NB4 (cell line): ENCODE measurements around the gene ELK1.

Experiments
- DNase-seq: peaks from one replicate; pipeline ENCODE4 v3.0.0; 2010; ENCODE audit warnings: low read depth
- H3K4me3 ChIP-seq: one replicate; pipeline ENCODE4 v1.5.1; 2011; ENCODE audit warnings: mild to moderate bottlenecking, low read depth, low read length, moderate library complexity
- MAX ChIP-seq: IDR thresholded peaks from 2 replicates; pipeline ENCODE4 v1.6.1; 2011; ENCODE audit warnings: low read depth, low read length
- MYC ChIP-seq: IDR thresholded peaks from 2 replicates; pipeline ENCODE4 v1.6.1; 2011; ENCODE audit warnings: low read depth, low read length
- POLR2A ChIP-seq: IDR thresholded peaks from 2 replicates; pipeline ENCODE4 v1.6.1; 2011; ENCODE audit warnings: mild to moderate bottlenecking; ENCODE audit not compliant: insufficient read length; ENCODE audit errors: extremely low read depth
- TF ChIP-seq, protein P1 (sequence below): IDR thresholded peaks from one replicate; pipeline ENCODE4 v1.5.1; 2012; ENCODE audit warnings: low read depth, low read length

Gene ELK1

DNA sequence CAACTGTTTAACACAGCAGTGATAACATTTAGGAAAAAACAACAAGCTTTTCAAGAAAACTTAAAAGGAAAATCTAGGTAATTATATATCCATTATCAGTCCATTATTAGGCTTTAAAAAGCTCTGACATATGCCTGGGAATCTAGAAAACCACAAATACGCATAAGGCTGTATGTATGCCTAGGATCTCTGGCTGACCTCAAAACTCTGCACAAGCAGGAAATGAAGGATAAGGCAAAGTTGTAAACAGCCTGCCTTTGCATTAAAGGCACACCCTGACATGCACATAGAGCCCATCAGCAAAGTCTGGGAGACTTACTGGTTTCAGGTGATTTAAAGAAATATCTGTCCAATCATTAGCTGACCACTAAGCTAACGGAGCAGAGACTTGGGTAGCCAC is 54.1 kb downstream of the ELK1 start:
- DNase-seq = no peak
- no peak for TF ChIP-seq MAX
- TF ChIP-seq MYC = no peak
- TF ChIP-seq, protein P1, sequence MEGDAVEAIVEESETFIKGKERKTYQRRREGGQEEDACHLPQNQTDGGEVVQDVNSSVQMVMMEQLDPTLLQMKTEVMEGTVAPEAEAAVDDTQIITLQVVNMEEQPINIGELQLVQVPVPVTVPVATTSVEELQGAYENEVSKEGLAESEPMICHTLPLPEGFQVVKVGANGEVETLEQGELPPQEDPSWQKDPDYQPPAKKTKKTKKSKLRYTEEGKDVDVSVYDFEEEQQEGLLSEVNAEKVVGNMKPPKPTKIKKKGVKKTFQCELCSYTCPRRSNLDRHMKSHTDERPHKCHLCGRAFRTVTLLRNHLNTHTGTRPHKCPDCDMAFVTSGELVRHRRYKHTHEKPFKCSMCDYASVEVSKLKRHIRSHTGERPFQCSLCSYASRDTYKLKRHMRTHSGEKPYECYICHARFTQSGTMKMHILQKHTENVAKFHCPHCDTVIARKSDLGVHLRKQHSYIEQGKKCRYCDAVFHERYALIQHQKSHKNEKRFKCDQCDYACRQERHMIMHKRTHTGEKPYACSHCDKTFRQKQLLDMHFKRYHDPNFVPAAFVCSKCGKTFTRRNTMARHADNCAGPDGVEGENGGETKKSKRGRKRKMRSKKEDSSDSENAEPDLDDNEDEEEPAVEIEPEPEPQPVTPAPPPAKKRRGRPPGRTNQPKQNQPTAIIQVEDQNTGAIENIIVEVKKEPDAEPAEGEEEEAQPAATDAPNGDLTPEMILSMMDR = no peak
- no peak for TF ChIP-seq POLR2A
- no peak overlapping the region for H3K4me3 ChIP-seq

GRCh38 chrX:47595716-47596251 is 54.6 kb downstream of the ELK1 start:
- TF ChIP-seq POLR2A (no peak), MYC (no peak), MAX (no peak)
- TF ChIP-seq, protein P1 = no peak
- no peak for DNase-seq

DNA sequence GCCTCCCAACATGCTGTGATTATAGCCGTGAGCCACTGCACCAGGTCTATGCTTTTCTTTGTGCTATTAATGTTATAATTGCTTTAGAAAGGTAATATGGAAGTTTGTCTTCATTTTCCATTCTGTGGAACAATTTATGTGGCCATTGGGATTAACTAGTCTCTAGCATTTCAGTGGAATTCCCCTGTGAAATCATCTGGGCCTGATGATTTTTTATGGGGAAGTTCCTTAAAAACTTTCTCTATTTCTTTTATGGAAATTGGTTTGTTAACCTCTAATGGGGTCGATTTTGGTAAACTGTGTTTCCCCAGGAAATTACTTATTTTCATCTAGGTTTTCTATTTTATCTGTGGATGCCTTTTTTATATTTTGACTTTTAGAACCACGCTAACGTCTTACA is 56.8 kb downstream of the ELK1 start:
- H3K4me3 ChIP-seq = no peak overlapping the region
- DNase-seq = no peak
- no peak for TF ChIP-seq MYC
- TF ChIP-seq MAX = no peak
- TF ChIP-seq POLR2A = no peak
- TF ChIP-seq, protein P1 = no peak

More at GRCh38 chrX:47595716-47596251, 54.6 kb downstream of the ELK1 start:
- H3K4me3 ChIP-seq = no peak overlapping the region

GRCh38 chrX:47590984-47591383 is 59.4 kb downstream of the ELK1 start:
- DNase-seq = no peak
- TF ChIP-seq MAX (no peak), MYC (no peak), POLR2A (no peak)
- TF ChIP-seq, protein P1 = no peak
- H3K4me3 ChIP-seq = no peak overlapping the region

GRCh38 chrX:47587906-47588735 is 62.2 kb downstream of the ELK1 start:
- no peak for DNase-seq
- H3K4me3 ChIP-seq = no peak overlapping the region
- TF ChIP-seq, protein P1 = no peak
- TF ChIP-seq MYC (no peak), POLR2A (no peak), MAX (no peak)
